Right ventricle myocardium inferior (tissue), 1 donor: ENCODE measurements around the gene LANCL3. TPM values are rescaled to one million over a fixed set of nuclear protein-coding genes. Genes with fewer than 3 reads are reported as not detected.

Source experiments
- ATAC-seq: fragments of 200-7000 bp; cut with Tn5 transposase; one replicate; pipeline ENCODE4 v1.9.1; 2020; ENCODE audit warnings: mild to moderate bottlenecking, moderate library complexity
- DNase-seq: peaks from one replicate; pipeline ENCODE4 v3.0.0; 2021; ENCODE audit errors: missing footprints
- intact Hi-C: fragments of 100-400 bp; cut with DNase I; formaldehyde crosslinking; loops from one replicate; pipeline ENCODE4 v1.11.0; 2022
- total RNA-seq: library from RNA; stranded (reverse); fragmentation: NEBNext Ultra II Directional; extraction: Animal tissue kit (Norgen Biotek cat#: 25700); gene quantifications from one replicate; pipeline ENCODE4 v1.2.1, GENCODE V29; 2021
- donor health status: DM: no; HTN: yes; CAD: no; lungs with severe emphysema.

Gene LANCL3
- total RNA-seq, 1 donor from 2014 or later = 0.16 TPM

- ATAC-seq = no peak
- intact Hi-C loops = no loop called here
Observed at GRCh38 chrX:37672563-37672962, 101.1 kb downstream of the LANCL3 start.

GRCh38 chrX:37676811-37677210, 105.3 kb downstream of the LANCL3 start:
- ATAC-seq = no peak
- intact Hi-C loops = no loop called here
- no peak for DNase-seq

More at GRCh38 chrX:37672563-37672962, 101.1 kb downstream of the LANCL3 start:
- no peak for DNase-seq

DNA sequence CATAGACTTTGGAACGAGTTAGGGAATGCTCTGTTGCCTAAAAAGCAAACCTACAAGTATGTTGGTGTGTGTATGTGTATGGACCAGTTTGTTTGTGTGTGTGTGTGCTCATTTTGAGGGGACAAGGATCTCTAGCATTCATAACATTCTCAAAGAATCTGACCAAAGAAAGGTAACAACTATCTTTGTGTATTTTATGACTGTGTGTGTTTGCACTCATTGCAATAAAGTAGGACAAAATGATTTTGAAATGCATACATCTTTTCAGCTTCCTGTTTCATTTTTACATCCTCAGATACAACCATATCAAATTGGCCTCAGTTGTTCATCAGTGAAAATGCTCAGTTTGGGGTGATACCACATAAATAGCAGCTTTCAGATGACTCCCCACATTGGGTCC, 105.8 kb downstream of the LANCL3 start:
- DNase-seq (no peak), ATAC-seq (no peak)
- intact Hi-C loops = no loop called here

DNA sequence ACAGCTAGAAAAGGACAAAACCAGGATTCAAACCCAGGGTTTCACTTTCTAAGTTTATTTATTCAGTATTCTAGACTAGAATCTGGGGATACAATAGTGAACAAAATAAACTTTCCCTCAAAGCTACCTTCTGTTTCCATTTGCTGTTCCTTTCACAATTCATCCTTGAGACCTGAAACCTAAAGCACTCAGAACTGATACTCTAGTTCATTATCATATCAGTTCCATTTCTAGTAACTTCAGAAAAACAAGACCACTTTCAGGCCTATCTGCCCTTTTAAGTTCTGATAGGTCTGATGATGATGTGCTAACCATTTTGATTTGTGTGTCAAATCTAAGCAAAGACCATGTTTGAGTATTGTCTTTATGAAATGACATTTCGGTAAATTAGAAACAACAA, 106.3 kb downstream of the LANCL3 start:
- no peak for DNase-seq
- intact Hi-C loops = no loop called here
- ATAC-seq = no peak

GRCh38 chrX:37678574-37678973, 107.1 kb downstream of the LANCL3 start:
- intact Hi-C loops = no loop called here
- no peak for ATAC-seq
- no peak for DNase-seq

GRCh38 chrX:37679230-37679629, 107.8 kb downstream of the LANCL3 start:
- no peak for DNase-seq
- intact Hi-C loops = no loop called here
- ATAC-seq = no peak

DNA sequence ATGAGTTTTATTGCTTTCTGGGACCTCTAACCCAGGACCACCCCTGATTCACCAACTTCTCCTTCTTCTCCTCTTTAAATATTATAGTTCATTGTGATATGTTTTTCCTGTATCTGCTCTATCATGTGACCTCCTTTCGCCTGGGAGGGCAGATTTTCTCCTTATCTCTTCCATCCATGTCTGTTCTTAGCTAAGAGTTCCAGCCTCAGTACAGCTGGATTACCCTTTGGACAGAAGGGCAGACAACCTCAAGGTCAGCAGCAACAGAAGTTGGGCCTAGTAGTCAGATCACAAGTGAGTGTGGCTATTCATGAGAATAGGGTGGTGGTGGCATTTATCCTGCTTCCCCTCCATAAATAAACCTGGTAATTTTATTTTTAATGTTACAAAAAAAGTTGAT, 108.4 kb downstream of the LANCL3 start:
- intact Hi-C loops = no loop called here
- ATAC-seq (no peak), DNase-seq (no peak)

GRCh38 chrX:37684426-37684825, 113.0 kb downstream of the LANCL3 start:
- intact Hi-C loops = no loop called here
- DNase-seq = no peak
- ATAC-seq = peak; percentile 79

DNA sequence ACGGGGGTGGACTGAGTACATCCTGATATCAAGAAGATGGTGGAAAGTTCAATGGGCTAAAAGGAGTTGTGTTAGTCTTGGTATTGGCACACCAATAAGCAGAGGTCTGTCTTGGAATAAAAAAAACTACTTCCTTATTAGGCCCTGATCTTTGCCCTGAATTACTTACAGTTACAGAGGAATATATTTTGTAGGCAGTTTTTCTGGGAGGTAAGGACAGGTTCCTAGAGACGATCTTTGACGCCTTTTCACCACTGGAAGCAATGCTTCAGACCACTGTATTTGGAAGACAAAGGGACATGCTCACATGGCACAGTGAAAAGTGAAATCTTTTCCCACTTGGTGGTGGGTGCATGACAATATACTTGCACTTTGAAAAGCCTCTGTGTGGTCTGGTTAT, 113.5 kb downstream of the LANCL3 start:
- no peak for DNase-seq
- intact Hi-C loops = no loop called here
- no peak for ATAC-seq

- intact Hi-C loops = no loop called here
- DNase-seq (peak; percentile 78), ATAC-seq (peak; percentile 83)
Observed at GRCh38 chrX:37685381-37686359, 114.2 kb downstream of the LANCL3 start, which contains the start of gene XK. Gene XK (plus strand): TSS chrX:37685791. CDS start chrX:37685962, 171 bp downstream.

GRCh38 chrX:37686369-37686995, 115.0 kb downstream of the LANCL3 start:
- no peak for DNase-seq
- intact Hi-C loops = no loop called here
- ATAC-seq = peak; percentile 37

DNA sequence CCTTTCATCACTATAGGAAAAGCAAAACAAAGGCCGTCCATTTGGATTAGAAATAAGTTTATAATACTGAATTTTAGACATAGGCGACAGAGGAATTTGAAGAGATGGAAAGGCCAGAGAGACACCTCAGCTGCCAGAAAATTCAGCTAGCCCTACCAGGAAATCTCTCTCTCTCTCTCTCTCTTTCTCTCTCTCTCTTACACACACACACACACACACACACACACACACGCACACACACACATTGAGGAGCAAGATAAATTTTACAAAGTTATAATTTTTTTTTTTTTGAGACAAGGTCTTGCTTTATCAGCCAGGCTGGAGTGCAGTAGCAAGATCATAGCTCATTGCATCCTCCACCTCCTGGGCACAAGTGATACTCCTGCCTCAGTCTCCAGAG, 115.5 kb downstream of the LANCL3 start:
- intact Hi-C loops = no loop called here
- no peak for ATAC-seq
- DNase-seq = no peak

- no peak for ATAC-seq
- intact Hi-C loops = no loop called here
Observed at GRCh38 chrX:37690119-37690518, 118.7 kb downstream of the LANCL3 start.

GRCh38 chrX:37692918-37693317, 121.5 kb downstream of the LANCL3 start:
- intact Hi-C loops = no loop called here
- no peak for ATAC-seq
- DNase-seq = no peak

More at GRCh38 chrX:37690119-37690518, 118.7 kb downstream of the LANCL3 start:
- no peak for DNase-seq

DNA sequence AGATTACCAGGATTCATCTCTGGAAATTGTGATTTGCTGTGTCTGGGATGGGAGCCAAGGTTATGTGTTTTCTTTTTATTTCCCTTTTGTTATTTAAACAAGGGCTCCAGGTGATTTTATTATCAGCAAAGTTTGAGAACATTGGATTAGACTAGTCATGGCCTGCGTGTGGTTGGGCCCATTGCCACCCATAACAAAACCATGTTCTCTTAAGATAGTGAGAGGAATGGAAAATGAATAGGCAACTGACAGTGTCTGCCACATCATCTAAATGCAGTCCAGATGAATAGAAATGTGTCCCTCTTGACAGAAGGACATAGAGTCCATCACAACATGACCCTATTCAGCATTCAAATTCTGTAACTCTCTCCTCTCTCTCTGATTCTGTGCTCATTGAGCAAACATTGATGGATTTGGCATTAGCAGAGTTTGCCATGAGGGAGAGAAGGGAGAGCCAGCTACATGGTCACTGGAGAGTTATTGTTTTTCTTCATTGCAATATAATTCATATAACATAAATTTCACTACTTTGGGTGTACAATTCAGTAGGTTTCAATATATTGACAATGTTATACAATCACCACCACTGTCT, 125.8 kb downstream of the LANCL3 start:
- ATAC-seq = no peak
- intact Hi-C loops = no loop called here
- DNase-seq = no peak

GRCh38 chrX:37701588-37701987, 130.1 kb downstream of the LANCL3 start:
- DNase-seq = no peak
- intact Hi-C loops = no loop called here
- no peak for ATAC-seq

DNA sequence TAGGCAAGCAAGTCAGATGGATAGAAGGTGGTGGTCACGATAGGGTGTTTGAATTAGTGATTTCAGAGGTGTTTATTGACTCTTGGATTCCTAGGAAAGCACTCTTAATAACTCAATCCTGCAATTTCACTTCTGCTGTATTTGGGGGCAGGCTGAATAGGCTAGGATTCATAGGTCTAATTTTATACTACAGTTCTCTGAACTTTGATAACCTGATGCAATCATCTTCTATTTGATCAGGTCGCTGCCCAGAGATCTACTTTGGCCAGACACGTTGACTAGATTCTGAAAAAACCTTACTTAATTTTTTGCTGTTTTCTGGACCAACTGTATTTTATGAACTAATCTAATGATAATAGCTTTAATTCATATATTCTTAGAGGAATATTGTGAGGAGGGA, 140.5 kb downstream of the LANCL3 start:
- intact Hi-C loops = no loop called here
- ATAC-seq = no peak
- DNase-seq = no peak

DNA sequence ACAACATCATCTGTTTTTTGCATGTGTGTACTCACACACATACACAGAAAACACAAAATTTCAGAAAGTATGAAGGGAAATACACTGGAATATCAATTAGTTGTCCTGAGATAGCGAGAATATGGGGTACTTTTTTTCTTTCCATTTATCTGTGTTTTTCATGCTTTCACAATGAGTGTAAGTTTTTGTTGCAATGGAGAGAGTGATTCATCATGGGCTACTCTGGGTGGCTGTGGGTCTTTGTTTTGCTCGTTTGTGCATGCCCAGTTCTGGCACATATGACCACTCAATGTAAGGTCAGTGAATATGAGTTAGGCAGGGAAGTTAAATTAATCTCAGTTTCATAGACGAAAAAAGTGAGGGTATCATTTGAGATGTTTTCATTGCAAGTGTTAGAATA, 141.0 kb downstream of the LANCL3 start:
- ATAC-seq (no peak), DNase-seq (no peak)
- intact Hi-C loops = no loop called here

DNA sequence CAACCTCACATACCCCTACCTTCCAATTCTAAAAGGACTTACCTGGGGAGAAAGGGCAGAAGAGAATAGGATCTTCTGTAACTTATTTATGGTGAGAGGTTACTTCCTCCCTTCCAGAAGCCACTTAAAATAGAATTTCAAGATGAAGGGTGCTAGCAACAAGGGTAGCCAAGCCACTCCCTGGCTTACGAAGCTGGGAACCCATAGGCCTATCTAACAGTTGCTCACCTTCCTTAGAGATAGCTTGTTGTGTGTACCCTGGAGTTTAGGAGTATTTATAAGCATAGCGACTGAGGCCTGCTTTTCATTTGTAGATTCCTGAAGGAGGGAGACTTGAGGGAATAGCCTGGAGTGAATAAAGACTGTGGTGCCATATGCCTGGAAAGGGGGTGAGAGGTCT, 143.0 kb downstream of the LANCL3 start:
- ATAC-seq (peak; percentile 44), DNase-seq (no peak)
- intact Hi-C loops = no loop called here

GRCh38 chrX:37716602-37717001, 145.1 kb downstream of the LANCL3 start:
- intact Hi-C loops = no loop called here
- DNase-seq (no peak), ATAC-seq (no peak)
